Fibroblast of lung (primary cell): ENCODE measurements around the gene ZNF845. TPM values are rescaled to one million over a fixed set of nuclear protein-coding genes. Genes with fewer than 3 reads are reported as not detected.
"Not testable (repeated sequence)": the region's sequence is repeated elsewhere in the genome, so short reads cannot be mapped to it uniquely, and the experiment has no call there.

Source experiments
- DNase-seq, 2 donors: peaks; one replicate each; pipeline versions ENCODE4 v3.0.0 to v3.0.0-alpha.2; 2010; ENCODE audit warnings: low read depth in 2 of 2
- H2AFZ ChIP-seq: 2 replicates; pipeline ENCODE4 v1.5.1; 2012; ENCODE audit warnings: low read length, control low read depth, inconsistent platforms
- H3K27ac ChIP-seq: 2 replicates; pipeline ENCODE4 v1.5.1; 2011; ENCODE audit warnings: low read length, control low read depth; ENCODE audit not compliant: insufficient read depth
- H3K27me3 ChIP-seq: 2 replicates; pipeline ENCODE4 v1.5.1; 2011; ENCODE audit warnings: mild to moderate bottlenecking, low read length; ENCODE audit not compliant: control insufficient read depth, insufficient read depth
- H3K36me3 ChIP-seq: 2 replicates; pipeline ENCODE4 v1.5.1; 2011; ENCODE audit warnings: low read length; ENCODE audit not compliant: control insufficient read depth, insufficient read depth
- H3K4me1 ChIP-seq: 2 replicates; pipeline ENCODE4 v1.5.1; 2011; ENCODE audit warnings: low read length; ENCODE audit not compliant: control insufficient read depth, insufficient read depth; ENCODE audit errors: extremely low read depth
- H3K4me2 ChIP-seq: 2 replicates; pipeline ENCODE4 v1.5.1; 2011; ENCODE audit warnings: low read length, control low read depth; ENCODE audit not compliant: insufficient read depth; ENCODE audit errors: extremely low read depth
- H3K4me3 ChIP-seq, 4 experiments: fragments of 200-600 bp in 1 of 4; sonication (generic) in 1 of 4; replicated peaks in 1 of 4; 2 replicates each; pipeline ENCODE4 v1.5.1; 2011 to 2016; ENCODE audit warnings: low read length in 4 of 4, low read depth in 3 of 4, mild to moderate bottlenecking in 3 of 4, control low read depth in 2 of 4, inconsistent platforms in 1 of 4, mixed read lengths in 1 of 4; ENCODE audit not compliant: insufficient read depth in 1 of 4; ENCODE audit errors: control extremely low read depth in 1 of 4
- H3K79me2 ChIP-seq: 2 replicates; pipeline ENCODE4 v1.5.1; 2012; ENCODE audit warnings: mild to moderate bottlenecking, low read length, inconsistent platforms; ENCODE audit not compliant: control insufficient read depth, insufficient read depth
- H3K9ac ChIP-seq: 2 replicates; pipeline ENCODE4 v1.5.1; 2011; ENCODE audit warnings: mild to moderate bottlenecking, low read length, control low read depth; ENCODE audit not compliant: insufficient read depth
- H3K9me3 ChIP-seq: 2 replicates; pipeline ENCODE4 v1.5.1; 2012; ENCODE audit warnings: low read depth, low read length; ENCODE audit not compliant: control insufficient read depth, insufficient read depth
- H4K20me1 ChIP-seq: 2 replicates; pipeline ENCODE4 v1.5.1; 2011; ENCODE audit warnings: low read length; ENCODE audit not compliant: control insufficient read depth, insufficient read depth; ENCODE audit errors: extremely low read depth
- CTCF ChIP-seq, 2 donors: IDR thresholded peaks in 1 of 2; conservative IDR thresholded peaks in 1 of 2; 1 replicate in 1 of 2; 2 replicates in 1 of 2; pipeline ENCODE4 v1.5.1; 2011 to 2012; ENCODE audit warnings: low read length in 2 of 2, control low read depth in 1 of 2, inconsistent platforms in 1 of 2, low read depth in 1 of 2, mild to moderate bottlenecking in 1 of 2
- EZH2 ChIP-seq: IDR thresholded peaks from 2 replicates; pipeline ENCODE4 v1.5.1; 2012; ENCODE audit warnings: low read length, control low read depth, mild to moderate bottlenecking; ENCODE audit errors: missing control alignments
- polyA plus RNA-seq, 2 donors: library from polyadenylated mRNA; depleted of rRNA in 1 of 2; stranded (reverse) in 1 of 2; unstranded in 1 of 2; fragments of >200 nt; gene quantifications; 2 replicates each; pipeline ENCODE4 v1.2.1, GENCODE V29; 2011 to 2012; ENCODE audit warnings: missing spikeins in 1 of 2
- total RNA-seq: library from RNA; depleted of rRNA; stranded (reverse); fragments of >200 nt; gene quantifications from 2 replicates; pipeline ENCODE4 v1.2.1, GENCODE V29; 2014

The ZNF845 gene
- total and polyA plus RNA-seq, 2 donors (not counting 1 experiment from before 2014, with no cell fraction given): 4.2 to 9.7 TPM

GRCh38 chr19:53332484-53332883 lies 1.1 kb upstream of the ZNF845 start:
- Histone ChIP-seq H3K9ac (no peak overlapping the region), H3K27ac (no peak overlapping the region), H3K4me2 (peak overlapping the region; percentile 35), H3K4me3 (peak overlapping the region in 2 of 4 experiments; percentile 66 to 100), H3K36me3 (no peaks in the 10 kb centered on the region), H2AFZ (peak overlapping the region; percentile 26), H3K4me1 (no peaks in the 10 kb centered on the region), H3K79me2 (no peaks in the 10 kb centered on the region), H3K27me3 (no peaks in the 10 kb centered on the region), H3K9me3 (no peaks in the 10 kb centered on the region), H4K20me1 (no peaks in the 10 kb centered on the region)
- DNase-seq: no peak
- TF ChIP-seq CTCF (conservative IDR thresholded peaks at IDR 0.05 in 1 of 2, IDR thresholded peaks at IDR 0.05 in 1 of 2; ENCODE audit: low read depth in 1 of 2, low read length in 2 of 2) (no peak), EZH2 (no peak)

GRCh38 chr19:53333066-53333462 lies 485 bp upstream of the ZNF845 start:
- no peaks in the 10 kb centered on the region for H3K27me3 ChIP-seq
- H3K27ac ChIP-seq: peak overlapping the region; percentile 22
- peak overlapping the region; percentile 44 to 100 (median 59) for H3K4me3 ChIP-seq
- no peaks in the 10 kb centered on the region for H3K79me2 ChIP-seq
- H4K20me1 ChIP-seq: no peaks in the 10 kb centered on the region
- peak overlapping the region; percentile 85 for H3K4me2 ChIP-seq
- peak overlapping the region; percentile 72 for H2AFZ ChIP-seq
- H3K9ac ChIP-seq: no peak overlapping the region
- H3K4me1 ChIP-seq: no peaks in the 10 kb centered on the region
- DNase-seq: peak in 1 of 2 donors; percentile 66
- TF ChIP-seq CTCF (conservative IDR thresholded peaks at IDR 0.05 in 1 of 2, IDR thresholded peaks at IDR 0.05 in 1 of 2; ENCODE audit: low read depth in 1 of 2, low read length in 2 of 2): no peak
- no peak for TF ChIP-seq EZH2
- H3K9me3 ChIP-seq: no peaks in the 10 kb centered on the region
- no peaks in the 10 kb centered on the region for H3K36me3 ChIP-seq

GRCh38 chr19:53344403-53344802 lies 10.9 kb downstream of the ZNF845 start:
- not testable (repeated sequence) for H3K27me3 ChIP-seq, H3K4me3 ChIP-seq, H3K4me1 ChIP-seq, H2AFZ ChIP-seq, H3K79me2 ChIP-seq, H3K36me3 ChIP-seq, H3K4me2 ChIP-seq, H3K27ac ChIP-seq, H4K20me1 ChIP-seq, H3K9me3 ChIP-seq, H3K9ac ChIP-seq, DNase-seq
